DMS53 (cell line): Measurements from ENCODE around the gene LINC01488.

ENCODE experiments used
- DNase-seq: peaks from one replicate; lab custom pipeline; 2025; lab: John Stamatoyannopoulos, UW

The LINC01488 gene

DNA sequence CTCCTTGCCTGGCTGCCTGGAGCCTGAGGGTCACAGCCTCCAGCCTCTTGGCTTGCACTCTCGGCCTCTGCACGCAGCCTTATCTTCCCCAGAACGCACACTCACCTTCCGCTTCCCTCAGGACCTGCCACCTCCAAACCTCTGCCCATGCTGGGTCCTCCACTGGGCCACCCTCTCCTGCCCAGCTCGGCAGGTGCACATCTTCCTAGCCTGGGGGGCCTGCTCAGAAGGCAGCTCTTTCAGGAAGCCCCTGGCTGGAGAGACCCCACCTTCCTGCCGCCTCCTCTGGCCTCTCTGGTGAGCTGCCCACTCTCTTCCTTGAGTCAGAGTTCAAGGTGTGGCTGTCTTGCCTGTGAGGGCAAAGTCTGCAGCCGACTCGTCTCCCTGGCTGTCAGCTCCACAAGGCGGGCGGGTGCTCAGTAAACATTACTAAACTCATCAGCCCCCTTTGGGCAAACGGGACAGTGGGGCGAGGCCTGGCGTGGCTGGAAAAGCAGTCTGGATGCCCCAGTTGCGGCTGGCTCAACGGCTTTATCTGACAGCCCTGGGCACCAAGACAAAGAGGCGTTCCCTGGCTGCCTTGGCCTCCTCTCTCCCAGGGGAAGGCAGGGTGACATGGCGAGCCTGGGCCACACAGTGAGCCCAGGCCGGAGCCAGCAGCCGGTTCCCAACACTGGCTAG lies 1.7 kb upstream of the LINC01488 start:
- no peak for DNase-seq

- DNase-seq: no peak
Observed at GRCh38 chr11:69480547-69481392, 693 bp upstream of the LINC01488 start.

DNA sequence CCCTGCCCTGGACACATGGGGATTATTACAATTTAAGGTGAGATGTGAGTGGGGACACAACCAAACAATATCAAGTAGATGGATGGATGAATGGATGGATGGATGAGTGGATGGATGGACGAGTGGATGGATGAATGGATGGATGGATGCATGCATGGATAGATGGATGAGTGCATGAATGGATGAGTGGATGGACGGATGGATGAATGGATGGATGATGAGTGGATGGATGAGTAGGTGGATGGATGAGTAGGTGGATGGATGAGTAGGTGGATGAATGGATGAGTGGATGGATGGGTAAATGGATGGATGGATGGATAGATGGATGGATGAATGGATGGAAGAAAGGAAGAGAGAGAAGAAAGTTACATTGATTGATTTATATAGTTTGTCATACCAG lies 859 bp downstream of the LINC01488 start:
- DNase-seq: no peak

DNA sequence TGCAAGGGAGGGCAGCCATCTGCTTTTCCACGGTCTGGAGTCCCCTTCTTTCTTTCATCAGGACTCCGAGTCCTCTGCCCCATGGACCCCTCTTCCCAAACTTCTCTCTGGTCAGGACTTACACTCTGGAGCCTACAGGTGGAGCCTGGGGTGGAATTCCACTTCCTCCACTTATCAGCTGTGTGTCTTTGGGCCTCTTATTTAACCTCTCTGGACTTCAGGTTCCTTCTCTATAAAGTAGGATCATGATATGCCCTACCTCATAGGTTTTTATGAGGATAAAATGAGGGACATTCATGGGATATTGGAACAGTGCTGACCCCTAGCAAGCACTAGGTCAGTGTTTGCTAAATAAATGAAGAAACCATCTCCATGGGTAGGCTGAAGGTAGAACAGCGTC lies 1.7 kb downstream of the LINC01488 start:
- DNase-seq: no peak

DNA sequence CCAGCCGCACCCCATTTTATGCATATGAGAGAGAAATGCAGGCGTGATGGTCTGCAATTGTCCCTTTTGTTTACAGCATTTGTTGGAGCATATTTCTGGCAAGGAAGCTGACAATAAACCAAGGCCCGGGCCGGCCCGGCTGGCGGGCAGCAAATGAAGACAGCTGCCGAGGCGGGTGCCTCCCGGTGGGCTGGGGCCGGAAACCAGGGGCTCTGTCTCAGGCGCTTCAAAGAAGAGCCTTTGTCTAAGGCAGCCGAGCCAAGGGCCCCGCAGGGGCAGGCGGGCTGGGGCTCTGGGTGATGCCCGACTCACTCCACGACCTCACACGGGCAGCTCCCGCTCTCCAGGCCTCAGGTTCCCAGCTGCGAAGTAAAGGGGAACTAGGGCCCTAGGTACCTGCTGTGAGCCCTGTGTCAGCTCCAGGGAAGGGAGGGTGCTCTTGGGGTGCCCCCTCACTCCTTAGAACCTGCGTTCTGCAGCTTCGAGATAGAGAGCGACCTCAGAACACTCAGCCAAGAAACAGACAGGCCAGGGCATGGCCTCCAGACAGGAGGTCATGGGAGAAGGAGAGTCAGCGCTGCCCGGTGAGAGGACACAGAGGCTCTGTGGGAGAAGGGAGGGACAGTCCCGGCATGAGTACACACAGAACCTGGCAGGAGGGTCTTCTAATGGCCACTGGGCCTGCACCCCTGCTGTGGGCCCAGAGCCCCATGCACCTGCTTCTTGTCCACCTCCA lies 2.4 kb downstream of the LINC01488 start:
- no peak for DNase-seq

DNA sequence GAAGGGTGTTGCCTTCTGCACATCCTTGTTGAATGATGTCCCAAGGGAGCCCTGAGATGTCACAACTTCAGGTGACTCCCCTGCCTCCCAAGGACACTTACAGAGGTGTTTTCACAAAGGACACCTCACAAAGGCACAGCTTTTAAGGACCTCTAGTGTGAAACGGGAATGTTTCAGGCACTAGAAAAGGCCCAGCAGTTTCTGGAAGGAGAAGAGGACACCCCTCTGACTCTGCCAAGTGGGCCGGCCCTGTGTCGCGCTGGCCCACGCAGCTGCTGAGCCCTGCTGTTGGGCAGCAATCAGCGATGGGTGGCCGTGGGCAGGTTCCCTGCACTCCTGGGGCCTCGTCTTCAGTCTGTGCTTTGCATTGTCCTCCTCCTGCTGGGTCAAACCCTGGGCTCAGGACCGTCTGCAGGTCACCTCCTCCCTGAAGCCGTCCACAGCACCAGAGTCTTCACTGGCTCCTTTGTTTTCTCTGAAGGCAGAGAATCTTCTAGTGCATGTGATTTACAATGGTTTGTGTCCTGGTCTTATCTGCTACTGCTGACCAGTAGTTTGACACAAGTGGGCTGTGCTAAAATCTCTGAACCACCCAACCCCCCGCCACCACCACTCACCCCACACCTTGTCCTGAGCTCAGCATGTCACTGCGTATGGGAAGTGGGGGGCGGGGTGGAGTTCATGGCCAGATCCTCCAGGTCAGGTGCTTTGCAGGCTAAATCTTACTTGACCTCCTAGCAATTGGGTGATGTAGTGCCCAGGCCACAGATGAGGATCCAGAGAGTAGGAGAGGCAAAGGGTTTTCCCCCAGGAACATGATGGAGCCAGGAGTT lies 3.2 kb downstream of the LINC01488 start:
- DNase-seq: no peak

DNA sequence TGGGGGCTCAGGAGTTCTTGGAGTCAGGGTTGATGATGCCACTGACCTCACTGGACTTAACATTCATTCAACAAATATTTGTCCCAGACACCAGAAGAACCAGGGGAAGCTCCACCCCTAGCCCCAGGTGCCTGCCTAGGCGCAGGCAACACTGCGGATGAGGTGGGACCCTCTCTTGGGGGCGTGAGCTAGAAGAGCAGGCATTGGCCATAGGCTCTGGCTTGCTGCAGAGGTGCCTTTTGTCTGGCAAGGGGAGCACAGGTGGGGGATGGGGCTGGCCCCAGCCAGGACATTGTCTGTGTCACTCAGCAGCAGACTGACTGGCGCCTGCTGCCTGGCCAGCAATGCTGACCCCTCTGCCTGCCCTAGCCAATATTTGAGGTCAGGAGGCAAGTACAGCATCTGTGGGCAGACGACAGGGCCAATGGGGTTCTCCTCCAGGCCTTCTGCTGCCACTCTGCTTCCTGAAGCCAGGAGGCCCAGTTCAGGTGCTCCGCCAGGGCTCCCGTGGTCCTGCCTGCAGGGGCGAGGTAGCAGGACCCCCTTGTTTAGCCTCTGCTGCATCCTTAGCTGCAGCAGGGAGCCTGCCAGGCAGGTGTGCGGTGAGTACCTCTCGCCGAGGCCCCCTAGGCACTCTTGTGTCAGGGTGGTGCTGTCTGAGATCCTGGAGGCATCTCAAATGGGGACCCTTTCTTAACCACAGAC lies 4.0 kb downstream of the LINC01488 start:
- no peak for DNase-seq

- DNase-seq: no peak
Observed at GRCh38 chr11:69486056-69486772, 4.8 kb downstream of the LINC01488 start.

DNA sequence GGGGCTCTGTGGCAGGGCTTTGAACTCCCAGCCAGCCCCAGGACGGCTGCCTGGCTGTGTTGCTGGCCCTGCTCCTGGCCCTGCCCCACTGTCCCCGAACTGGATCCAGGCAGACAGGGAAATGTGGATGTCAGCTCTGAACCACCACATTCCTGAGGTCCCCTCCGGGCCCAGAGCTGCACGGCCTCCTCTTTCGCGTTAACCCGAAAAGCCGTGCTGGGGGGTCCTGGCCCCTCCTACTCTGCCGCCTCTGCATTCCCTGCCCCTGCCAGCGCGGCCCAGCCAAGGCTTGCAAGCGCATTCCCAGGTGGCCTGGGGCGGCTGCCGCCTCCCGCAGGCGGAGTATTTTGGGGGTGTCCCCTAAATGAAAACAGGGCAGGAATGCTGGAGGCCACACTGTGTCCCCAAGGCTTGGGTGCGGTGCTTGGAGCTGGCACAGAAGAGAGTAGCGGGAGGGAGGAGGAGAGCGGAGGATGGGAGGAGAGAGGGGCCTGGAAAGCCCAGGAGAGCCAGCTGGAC lies 5.4 kb downstream of the LINC01488 start:
- no peak for DNase-seq

- no peak for DNase-seq
Observed at GRCh38 chr11:69487391-69487790, 5.9 kb downstream of the LINC01488 start.

DNA sequence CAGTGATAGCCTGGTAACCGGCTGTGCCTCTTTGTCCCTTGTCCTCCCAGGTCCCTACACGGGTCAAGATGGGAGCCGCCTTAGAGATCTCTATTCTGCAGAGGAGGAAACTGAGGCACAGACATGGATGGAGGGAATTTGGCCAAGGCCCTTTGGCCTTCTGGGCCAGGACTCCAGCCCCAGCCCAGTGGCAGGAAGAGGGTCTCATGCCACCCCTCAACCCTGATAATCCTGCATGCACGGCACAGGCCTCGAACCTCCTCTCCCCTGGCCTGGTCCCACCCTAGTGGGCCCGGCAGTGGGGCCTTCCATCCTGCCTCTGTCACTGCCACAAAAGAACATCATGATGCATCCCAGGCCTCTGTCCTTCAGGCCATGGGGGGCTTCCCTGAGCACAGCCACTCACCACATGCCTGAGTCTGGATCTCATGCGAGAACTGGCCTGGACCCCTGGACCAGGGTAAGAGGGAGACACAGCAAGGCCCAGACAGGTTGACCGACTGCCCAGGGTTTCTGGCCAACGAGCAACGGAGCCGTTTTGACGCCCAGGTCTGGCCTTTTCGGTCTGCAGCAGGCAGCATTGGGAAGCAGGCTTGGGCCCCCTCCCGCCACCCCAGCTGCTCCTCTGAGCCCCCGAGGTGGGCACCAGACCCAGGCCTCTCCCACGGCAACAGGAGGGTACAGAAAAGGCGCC lies 6.5 kb downstream of the LINC01488 start:
- no peak for DNase-seq

GRCh38 chr11:69488543-69488940 lies 7.1 kb downstream of the LINC01488 start:
- DNase-seq: no peak

DNA sequence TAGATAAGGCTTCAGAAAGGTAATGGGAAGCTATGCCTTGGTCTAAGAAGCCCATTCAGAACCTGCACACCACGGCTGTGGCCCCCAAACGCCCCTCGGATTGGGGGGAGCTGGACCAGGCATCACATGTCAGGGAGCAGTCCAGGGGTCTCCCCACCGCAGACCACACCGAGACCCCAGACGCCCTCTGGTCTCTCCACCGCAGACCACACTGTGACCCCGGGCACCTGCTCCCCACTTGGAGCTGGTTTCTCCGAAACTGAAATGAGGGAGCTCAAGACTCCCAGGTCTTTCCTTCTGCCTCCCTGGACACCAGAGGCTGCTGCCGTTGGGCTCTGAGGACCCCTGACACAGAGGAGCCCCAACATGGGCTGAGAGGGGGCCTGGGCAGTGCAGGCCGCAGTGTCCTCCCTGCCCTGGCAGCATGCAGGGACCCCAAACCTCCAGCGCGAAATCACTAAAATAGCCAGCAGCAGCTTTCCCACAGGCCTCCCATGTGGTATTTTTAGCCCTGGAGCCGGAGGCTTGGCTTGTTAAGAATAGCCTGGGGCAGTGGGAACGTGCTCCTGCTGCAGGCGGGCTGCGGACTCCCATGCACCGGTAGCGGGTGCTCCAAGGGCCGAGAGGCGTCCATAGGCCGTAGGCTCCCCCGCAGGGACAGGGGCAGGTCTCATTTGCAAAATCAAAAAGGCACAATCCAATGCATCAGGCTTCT lies 7.7 kb downstream of the LINC01488 start:
- DNase-seq: no peak

- DNase-seq: no peak
Observed at GRCh38 chr11:69489746-69490365, 8.4 kb downstream of the LINC01488 start.

- DNase-seq: no peak
Observed at GRCh38 chr11:69490516-69490915, 9.1 kb downstream of the LINC01488 start.

- DNase-seq: no peak
Observed at GRCh38 chr11:69491071-69492031, 9.9 kb downstream of the LINC01488 start.

DNA sequence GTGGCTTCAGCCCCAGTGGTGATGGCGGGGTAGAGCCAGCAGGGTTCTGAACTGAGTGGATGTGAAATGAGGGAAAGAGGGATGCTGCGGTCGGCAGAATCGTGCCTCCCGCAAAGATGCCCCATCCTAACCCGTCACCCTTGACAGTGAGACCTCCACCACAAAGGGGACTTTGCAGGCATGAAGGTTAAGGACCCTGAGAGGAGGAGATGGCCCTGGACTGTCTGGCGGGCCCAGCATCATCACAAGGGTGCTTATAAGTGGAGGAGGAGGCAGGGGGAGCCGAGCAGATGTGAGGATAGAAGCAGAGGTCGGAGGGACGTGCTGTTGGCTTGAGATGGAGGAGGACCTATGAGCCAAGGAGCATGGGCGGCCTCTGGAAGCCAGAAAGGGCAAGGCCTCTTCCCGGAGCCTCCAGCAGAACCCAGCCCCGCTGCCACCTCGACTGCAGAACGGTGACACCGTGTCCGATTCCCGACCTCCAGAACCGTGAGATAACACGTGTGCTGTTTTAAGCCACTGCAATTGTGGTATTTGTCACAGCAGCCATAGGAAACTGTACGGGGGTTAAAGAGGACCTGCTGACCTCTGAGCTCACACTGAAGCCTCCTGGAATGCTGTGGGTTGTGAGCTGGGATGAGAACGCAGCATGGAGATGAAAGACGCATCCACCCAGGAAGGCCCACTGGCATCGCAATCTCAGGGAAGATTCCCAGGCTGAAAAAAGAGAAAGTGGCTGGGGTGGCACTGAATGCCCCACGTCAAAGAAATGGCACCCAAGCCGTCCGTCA lies 10.9 kb downstream of the LINC01488 start:
- DNase-seq: no peak
